Measurements from ENCODE around the gene PARD3B. TPM values are rescaled to one million over a fixed set of nuclear protein-coding genes. Genes with fewer than 3 reads are reported as not detected.

Gene PARD3B
- total RNA-seq, 1 donor from 2014 or later = 28.0 TPM

DNA sequence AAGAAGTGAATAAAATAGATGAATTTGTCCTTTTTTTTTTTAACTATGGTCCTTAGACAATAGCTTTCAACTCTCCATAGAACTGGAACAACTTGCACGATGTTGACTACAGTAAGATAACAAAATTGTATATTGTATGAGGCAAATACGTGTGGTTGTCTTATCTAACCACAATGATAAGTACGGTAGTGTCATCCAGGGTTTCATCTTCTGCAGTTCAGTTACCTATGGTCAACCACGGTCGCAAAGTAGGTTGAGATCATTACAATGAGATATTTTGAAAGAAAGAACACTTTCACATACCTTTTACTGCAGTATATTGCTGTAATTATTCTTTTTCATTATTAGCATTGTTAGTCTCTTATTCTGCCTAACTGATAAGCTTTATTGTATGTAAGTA, 295.2 kb downstream of the PARD3B start:
- DNase-seq (ENCODE audit: low spot score) = no peak

DNA sequence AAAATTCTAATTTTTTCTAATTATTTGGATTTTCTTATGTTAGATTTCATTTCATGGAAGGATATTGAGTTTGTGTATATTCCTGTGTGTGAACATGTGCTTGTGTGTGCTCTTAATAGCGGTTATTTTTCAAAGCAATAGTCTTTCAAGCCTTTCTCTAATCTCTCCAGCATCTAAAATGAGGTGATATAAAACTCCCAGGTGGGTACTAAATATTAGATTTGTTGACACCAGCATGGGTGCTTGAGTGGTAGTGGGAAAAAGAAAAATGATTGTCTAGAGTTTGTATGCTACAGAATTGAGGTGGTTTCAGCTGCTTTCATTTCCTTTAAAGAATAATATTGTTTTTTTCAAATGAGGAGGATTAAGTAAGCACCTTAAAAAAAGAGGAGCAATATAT, 296.8 kb downstream of the PARD3B start:
- no peak for DNase-seq (ENCODE audit: low spot score)

DNA sequence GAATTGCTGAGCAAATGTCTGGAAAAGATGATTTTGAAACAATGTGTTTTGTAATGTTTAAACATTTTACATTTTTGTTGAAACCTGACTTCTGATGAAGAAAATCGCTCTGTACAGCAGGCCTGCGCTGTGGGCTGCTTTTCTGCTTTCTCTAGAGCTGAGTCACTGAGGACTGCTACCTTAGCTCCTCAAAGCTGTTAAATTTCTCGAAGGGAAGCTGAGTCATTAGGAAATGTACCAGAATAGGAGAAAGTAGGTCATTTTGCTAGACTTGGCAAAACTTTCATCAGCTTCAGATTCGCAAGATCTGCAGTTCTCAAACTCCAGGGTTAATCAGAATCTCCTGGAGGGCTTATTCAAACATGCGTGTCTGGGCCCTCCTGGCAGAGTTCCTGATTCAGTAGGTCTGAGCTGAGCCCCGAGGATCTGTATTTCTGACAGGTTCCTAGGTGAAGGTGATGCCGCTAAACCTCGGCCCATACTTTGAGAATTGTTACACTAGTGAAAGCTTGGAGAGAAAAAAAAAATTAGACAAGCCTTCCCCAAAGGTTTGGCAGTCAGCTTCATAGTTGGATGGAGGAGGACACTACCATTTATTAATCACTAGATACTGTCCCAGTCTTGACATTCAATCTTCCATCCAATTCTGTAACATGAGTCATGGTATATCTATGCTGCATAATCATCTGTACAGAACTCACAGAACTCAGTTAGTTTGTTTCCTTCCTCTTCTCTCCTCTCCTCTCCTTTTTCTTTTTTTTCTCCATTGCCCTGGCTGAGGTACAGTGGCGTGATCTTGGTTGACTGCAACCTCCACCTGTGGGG, 297.6 kb downstream of the PARD3B start:
- DNase-seq (ENCODE audit: low spot score) = no peak

DNA sequence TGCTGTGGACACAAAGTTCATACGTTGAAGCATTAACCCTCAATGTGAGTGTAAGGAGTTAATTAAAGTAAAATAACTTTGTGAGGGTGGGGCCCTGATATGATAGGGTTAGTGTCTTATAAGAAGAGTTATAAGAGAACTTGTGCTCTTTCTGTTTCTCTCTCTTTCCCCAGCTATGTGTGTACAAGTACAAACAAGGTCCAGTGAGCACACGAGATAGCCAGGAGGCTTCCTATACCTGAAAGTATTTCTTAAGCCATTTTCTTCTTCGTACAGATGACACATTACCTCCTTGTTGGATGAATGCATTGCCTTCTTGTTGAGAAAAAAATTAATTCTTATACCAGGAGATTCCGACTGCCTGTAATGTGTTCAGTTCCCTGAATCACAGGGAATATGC, 301.2 kb downstream of the PARD3B start:
- DNase-seq (ENCODE audit: low spot score) = no peak

DNA sequence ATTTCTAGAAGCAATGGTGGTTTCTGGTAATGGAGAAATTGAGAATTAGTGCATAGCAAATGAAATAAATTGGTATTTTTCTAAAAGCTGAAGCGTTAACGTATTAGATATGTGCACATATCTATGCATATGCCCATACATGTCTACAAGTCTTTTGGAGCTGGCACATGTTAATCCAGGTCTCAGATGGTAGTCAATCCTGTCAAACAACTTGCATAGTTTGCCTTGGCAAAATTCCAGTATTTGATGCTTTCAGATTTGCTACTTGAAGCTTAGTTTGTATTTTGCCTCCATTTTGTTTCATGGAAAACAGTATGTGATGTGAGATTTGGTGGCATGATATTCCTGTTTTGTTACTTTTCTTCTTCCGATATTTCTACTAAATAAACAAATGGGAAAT, 304.6 kb downstream of the PARD3B start:
- no peak for DNase-seq (ENCODE audit: low spot score)

DNA sequence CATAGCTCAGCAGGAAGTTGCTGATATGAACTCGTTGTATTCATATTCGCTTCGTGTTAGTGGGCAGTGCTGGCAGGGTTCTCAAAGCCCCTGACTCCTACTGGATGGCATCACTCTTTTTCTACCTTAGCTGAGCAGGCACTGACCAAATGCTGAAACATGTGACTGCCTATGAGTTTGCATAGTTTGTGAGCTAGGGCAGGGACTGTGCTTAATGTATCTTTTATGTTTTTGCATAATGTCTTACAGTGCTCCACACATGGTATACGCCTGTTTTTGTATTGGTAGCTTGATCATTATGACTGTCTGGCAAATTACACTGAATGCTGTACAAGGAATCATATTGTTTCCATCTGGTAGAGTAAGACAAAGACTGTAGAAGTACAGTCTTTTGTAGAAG, 305.3 kb downstream of the PARD3B start:
- DNase-seq (ENCODE audit: low spot score) = no peak

DNA sequence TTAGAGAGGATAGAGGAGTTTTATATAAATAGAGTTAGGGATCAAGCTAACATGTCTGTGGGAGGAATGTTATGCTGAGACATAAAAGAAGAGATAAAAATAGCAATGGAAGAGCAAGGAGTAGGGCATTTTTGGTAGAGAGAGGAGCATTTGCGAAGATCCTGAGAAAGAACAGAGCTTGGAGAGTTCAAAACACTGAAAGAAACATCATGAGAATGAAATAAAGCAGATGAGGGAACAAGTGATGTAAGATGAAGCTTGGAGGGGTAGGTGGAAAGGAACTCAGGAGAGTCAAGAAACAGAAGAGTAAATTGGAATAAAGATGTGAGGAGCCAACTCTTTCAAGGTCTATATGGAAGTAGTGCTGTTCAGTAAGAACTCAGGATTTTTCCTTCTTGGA, 308.6 kb downstream of the PARD3B start:
- no peak for DNase-seq (ENCODE audit: low spot score)

DNA sequence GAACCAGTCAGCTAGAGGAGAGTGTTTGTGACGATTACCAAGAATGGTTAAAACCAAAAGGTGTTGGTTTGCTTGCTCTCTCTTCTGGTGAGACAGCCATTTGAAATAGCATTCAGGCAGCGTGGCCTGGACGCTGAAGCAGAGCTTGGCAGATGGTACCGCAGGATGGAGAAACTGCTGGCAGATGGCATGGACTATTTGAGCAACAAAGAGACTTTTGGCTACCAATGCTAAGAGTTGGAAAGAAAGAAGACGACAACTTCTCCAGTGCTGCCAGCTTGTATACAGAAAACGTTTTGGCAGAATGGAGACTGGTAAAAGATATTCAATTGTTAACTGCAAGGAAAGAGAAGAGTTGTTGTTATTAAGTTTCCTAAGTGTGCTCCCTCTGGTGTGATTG, 315.0 kb downstream of the PARD3B start:
- DNase-seq (ENCODE audit: low spot score) = no peak

DNA sequence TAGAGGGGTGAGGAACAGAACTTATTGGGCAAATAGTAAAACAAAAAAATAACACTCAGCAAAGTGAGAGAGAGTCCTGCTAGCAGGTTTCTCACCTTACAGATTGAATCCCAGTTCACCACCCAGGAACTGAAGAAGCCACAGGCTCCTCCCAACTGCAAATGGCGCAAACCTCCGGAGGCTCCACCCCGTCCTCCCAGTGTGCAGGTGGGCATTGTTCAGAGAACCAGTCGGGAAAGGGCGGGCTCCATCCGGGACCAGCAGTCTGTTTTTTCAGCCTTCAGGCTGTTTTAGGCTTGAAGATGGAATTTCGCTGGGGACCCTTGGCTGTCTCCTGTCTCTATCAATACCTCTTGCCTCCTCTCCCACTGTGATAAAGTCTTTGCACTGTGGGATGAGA, 317.5 kb downstream of the PARD3B start:
- DNase-seq (ENCODE audit: low spot score) = no peak

DNA sequence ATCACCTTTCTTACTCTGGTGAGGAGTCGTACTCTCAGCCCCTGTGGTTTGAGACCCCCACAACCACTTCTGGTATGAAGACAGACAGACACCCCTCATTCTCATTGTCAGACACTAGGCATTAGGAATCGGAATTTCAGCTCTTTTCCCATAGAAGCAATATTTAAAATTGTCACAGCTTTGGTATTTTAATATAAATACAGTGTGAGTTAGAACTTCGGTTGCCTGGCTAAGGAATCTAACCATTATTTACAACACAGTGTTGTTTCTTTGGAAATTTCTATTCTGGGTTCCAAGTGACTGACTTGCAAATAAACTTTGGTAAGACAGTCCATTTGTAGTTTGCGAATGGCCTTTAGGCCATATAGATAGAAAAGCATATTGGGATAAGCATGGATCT, 318.1 kb downstream of the PARD3B start:
- no peak for DNase-seq (ENCODE audit: low spot score)

DNA sequence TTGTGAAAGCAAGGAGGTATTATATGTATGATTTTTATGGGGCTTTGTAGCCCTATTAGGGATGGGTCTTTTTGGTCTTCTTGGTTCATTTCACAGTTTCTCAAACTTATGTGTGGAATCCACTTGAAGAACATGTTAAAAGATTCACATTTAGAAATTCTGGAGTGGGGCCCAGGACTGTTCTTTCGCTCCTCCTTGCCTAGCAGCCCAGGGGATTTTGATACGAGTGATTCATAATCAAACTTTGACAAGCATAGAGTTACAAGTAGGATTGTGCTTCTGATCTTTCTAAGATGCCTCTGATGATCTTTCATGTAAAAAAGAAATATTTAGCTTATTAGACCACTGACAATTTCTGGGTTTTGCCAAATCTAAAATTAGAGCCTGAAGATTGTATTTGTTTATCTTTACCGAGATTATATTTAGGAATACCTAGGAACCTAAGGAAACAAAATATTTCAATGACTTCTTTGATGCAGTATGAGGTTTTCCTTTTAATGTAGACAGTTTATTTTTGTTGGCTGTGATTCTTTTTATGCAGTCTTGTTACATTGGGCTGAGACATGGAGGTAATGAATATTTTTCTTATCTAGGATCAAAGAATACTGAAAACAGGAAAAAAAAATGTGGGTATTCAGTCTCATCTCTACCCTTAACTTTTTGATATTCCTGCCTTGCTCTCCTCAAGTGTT, 324.0 kb downstream of the PARD3B start:
- DNase-seq (ENCODE audit: low spot score) = no peak

DNA sequence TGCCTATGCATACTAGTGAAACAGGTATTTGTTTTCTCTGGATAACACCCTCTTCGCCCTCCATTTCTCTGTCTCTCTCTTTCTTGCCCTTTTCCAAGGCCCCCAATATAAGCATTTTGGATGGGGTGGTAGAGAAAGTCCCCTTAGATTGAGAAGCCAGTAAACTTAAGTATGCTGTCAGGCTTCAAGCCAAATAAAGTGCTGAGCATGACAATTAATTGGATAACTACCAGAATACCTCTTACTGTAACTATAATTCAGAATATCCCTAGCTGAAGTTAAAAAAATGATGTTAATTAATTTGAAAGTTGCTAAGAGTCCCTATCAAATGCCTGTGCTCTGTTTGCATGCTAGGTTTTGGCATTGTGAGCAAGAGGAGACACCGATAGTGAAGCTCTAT, 324.8 kb downstream of the PARD3B start:
- no peak for DNase-seq (ENCODE audit: low spot score)

DNA sequence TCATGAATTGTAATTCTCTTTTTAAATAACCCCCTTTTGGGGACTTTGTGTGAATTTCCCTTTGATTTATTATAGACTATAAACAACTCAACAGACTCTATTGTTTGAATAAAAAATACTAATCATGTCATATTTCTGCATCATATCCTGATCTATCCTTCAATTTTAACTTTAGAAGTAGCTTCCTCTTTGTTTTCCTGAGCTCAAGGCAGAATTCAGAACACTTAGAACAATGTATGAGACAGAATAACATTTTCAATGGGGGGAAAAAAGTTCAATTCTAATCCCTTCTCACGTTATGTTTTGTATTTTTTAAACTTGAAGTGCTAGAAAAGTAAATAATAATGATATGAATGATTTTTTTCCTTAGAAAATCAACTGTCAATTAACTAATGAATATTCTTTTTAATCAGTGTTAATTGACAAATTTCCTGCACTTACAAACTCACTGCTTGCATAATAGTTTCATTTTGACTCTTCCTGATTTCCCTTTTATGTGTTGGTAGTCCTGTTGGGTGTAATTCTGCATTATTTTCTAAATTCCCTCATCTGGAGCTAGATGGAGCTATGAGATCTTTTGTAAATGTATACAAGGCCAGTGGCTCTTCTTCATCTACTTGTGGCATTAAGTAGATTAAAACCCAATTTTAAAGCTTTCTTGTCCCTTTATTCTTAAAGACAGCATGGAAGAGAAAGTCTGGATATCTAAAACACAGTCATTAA, 326.1 kb downstream of the PARD3B start:
- DNase-seq (ENCODE audit: low spot score) = no peak

DNA sequence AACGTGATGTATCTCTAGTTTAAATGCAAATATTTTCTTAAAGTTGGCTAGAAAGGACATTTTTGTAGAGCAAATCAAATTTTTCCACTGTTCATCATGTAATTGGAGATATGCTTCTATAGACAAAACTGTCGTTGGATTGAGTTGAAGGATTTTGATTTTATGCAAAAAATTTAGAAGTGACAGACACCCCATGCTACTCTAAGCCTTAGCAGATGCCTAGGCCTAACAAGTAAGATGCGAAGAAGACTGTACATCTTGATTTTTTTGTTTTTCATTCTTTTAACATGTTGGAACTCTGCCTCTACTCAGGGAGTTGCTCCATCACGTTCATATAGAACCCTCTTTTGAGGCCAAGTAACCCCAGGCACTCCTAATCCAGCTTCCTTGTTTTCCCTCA, 331.0 kb downstream of the PARD3B start:
- DNase-seq (ENCODE audit: low spot score) = no peak

DNA sequence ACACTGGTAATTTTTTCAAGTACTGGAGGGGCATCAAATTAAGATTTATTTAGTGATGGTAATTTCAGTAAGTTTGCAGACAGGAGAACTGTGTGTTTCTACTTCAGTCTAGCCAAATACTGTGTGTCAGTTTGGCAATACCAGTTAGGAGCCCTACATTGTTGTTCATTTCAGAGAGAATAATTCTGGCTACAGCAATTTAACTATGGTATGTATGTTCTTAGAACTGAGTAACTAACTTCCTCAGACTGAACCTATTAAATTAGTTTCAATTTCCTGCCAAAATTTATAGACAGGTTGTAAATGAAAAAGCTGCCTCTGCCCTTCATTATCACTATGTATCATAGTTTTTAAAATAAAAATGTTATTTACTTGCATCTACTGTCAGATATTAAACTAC, 332.4 kb downstream of the PARD3B start:
- no peak for DNase-seq (ENCODE audit: low spot score)

DNA sequence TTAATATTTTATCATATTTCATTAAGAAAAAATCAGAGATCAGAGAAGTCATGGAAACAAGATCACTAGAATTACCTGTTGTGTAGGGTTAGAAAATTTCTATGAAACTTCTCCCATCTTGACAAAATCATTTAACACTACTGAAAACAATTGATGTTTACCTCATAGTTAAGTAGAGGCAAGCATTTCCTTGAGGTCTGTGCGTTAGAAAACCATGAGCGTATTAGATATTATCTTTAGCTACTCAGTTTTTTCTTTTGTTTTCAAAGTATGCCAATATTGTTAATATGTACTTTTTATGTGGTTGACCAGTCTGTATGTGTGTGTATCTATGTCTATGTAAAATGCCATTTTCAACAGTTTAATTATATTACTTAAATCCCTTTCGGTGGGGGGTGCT, 335.7 kb downstream of the PARD3B start:
- no peak for DNase-seq (ENCODE audit: low spot score)

DNA sequence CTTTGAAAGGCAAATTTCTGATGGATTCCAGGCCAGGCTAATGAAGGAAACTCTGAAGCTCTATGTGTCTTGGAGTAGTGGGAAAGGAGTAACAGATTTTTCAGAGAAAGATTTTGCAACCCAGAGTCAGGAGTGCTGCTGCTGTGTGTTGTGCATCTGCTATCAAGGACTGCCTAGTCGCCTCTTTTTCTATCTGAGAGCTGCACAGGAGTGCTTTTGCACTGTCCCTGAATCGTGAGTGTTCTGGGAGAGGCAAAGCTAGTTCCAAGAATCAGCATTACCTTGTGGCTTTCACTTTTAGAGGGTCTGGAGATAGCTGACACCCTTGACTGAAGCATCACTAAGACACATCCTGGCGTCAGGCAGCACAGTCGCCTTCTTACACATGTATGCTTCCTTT, 336.4 kb downstream of the PARD3B start:
- DNase-seq (ENCODE audit: low spot score) = no peak

DNA sequence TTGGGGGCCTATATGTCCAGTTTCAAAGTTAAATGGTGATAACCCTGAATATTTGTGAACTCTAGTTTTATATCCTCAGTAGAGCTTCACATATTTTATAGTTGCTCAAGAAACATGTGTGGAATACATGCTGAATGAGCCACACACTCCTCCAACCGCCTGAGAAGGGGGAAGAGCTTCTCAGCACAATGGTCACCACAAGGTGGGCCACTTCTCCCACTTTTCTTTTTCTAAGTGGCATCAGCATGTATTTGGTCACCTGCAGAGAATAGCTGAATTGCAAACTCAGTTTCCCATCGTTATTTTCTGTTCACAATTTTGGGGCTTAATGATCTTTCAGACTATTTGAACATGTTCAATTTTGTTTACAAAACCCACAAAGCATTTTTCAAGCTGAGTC, 340.5 kb downstream of the PARD3B start:
- no peak for DNase-seq (ENCODE audit: low spot score)

DNA sequence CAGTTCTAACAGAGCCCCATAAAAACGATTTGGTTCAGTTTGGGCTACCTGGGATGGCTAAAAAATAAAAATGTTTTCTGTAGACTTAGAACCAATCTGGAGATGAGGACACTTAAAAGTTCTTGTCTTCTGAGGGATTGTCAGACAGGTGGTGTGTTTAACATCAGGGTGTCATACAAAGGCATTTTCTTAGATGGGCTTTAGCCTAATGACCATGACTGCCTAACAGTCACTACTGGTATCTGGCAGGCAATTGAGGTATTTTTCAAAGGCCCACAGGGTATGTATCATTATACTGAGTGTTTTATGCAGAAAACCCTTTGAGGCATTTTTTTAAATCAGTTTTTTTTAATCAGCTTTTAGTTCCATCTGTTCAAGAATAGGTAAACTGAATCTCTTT, 341.4 kb downstream of the PARD3B start:
- no peak for DNase-seq (ENCODE audit: low spot score)

DNA sequence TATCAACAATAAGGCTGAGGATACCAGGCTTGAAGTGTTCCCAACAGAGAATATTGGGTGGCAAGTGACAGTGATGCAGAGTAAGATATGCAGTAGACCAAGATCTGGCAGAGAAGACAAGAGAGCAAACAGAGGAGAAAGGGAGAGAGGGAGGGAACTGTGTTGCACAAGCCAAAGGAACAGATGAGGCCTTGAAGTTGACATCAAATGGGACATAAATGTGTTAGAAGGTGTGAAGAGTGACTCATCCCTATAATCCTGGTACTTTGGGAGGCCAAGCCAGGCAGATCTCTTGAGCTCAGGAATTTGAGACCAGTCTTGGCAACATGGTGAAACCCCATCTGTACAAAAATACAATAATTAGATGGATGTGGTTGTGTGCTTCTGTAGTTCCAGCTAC, 342.9 kb downstream of the PARD3B start:
- no peak for DNase-seq (ENCODE audit: low spot score)

DNA sequence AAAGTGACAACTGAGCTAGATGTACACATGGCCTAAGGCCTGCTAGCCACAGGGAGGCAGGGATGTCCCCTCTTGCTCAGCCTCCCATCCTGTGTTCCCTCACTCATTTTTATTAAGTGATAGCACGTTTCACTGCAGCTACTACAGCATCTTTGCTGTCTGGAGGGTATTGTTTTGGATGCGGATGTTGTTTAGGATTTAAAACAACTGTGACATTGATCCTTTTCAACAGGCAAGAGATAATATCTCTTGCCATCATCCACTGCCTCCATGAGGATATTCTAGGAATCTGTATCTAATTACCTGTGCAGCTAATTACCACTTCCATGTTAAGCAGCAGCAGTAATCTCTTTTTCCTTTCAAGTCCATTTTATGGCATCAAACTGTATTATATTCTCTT, 345.4 kb downstream of the PARD3B start:
- no peak for DNase-seq (ENCODE audit: low spot score)

DNA sequence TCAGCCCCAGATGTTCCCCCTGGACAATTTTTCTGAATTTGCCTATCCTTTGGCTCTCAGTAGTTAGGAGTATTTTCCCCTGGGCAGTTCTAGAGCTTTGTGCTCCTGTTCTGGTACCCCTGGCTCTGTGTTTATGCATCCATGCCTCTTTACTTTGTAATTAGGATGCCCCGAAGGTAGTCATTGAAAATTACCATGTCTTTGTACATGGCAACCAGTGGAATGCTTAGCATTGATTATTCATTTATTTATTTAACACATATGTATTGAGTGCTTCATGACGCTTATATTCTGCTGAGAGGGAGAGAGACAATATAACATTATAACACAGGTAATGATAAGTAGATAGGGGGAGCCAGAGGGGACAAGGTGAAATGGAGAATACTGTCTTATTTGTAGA, 346.5 kb downstream of the PARD3B start:
- DNase-seq (ENCODE audit: low spot score) = no peak

Measured in mucosa of gallbladder (tissue), 1 donor.